ENCODE results near the gene DCDC2C.
"Not testable (repeated sequence)": the region's sequence is repeated elsewhere in the genome, so short reads cannot be mapped to it uniquely, and the experiment has no call there.

Gene DCDC2C, protein sequence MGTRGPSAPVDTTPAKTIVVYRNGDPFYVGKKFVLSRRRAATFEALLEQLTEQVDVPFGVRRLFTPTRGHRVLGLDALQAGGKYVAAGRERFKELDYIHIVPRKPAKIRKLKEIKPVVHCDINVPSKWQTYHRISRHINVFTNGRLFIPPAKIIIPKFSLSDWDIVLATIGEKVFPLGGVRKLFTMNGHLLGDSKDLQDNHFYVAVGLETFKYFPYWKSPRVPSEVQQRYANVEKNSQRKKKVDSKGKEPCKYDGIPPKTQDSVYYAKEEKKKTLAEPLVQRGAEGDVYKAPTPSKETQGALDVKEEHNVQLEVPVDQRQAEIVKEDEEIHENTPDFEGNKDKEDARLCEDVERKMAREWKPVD

DNA sequence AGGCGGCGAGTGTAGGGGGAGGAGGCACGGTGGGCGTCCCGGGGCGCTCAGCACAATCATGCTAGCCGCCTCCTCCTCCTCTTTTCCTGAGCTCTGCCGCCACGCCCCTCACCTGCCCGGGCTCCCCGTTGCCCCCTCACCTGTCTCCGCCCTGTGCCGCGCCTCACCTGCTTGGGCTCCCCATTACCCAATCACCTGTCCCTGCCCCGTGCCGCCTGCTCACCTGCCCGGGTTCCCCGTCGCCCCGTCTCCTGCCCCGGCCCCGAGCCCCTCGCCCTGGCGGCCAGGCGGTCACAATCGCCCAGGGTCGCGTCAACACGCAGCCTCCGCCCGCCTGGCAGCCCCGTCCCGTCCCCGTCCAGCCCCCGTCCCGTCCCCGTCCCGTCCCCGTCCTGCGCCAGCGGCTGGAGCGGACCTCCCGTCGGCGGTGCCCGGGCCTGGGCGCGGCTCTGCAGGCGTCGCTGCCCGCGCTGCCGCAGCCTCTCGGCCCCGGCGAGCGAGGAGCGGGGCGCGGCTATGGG, at the start of gene DCDC2C:
DCDC2C (plus strand) TSS at position 340 of the 521 bp plus-strand sequence; CDS start at position 517, 177 bp downstream.
- no peak for DNase-seq (ENCODE audit: low read depth in 2 of 2)

- no peak for DNase-seq (ENCODE audit: low read depth in 2 of 2)
Observed at GRCh38 chr2:3654011-3654410, 49.4 kb upstream of the DCDC2C start.

GRCh38 chr2:3654531-3655225, 48.7 kb upstream of the DCDC2C start:
- no peak for DNase-seq (ENCODE audit: low read depth in 2 of 2)

- DNase-seq (ENCODE audit: low read depth in 2 of 2), result no peak
Observed at GRCh38 chr2:3655871-3656761, 47.3 kb upstream of the DCDC2C start.

DNA sequence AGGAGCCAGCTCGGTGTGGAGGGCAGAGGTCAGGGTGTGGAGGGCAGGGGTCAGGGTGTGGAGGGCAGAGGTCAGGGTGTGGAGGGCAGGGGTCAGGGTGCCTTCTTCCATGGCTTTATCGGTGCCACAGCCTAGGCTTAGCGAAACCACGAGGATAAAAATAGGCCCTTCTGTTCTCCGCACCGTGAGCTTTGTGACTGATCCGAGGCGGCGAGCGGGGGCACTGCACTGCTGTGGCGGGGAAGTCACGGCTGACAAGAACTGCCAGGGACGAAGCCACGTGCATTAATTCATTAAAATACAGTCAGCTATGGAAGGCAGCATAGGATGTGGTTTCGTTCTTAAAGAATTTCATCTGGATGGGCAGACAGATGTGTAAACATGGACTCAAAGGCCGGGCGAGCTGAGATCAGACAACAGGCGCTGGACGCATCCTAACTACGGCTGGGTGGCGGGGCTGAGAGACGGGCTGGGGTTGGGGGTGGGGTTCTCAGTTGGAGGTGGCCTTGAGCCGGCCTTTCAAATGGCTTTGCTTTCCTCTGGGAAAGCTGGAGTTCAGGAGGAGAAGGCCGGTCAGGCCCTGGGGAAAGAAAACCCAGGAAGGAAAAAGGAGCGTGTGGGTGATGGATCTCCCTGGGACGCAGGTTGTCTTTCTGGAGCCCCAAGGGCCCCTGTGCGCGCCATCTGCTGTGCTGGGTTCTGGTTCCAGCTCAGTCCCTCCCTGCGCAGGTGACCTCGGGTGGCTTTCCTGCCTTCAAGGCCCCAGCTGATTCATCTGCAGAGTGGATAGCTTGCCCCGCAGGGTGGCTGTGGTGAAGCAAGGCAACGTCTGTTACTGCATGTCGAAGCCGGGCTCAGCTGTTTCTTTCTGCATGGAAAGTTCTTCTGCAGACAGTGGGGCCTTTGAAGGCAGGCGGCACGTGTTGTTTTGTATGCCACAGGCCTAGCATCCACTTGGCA, 46.3 kb upstream of the DCDC2C start:
- DNase-seq (ENCODE audit: low read depth in 2 of 2), result no peak

DNA sequence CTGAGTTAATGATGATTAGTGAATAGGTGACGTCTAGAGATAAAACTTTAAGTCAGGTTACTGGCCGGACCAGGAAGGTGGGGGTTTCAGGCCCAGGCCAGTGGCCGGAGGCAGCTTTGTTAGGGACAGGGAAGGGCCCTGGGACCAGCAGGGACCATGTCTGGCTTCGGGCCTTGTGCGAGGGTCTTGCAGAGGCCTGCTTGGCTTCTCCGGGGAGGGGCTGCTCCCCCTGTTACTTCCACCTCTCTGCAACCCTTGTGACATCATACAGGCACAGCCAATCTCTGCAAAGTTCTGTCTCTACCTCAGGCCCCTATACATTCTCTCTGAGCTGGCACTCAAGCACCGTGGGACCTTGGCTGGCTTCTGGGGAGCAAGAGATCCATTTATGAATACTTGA, 45.5 kb upstream of the DCDC2C start, which contains the start of gene ALLC:
ALLC (plus strand) TSS at position 320 of the 400 bp plus-strand sequence. CDS start 12,958 bp downstream, outside the sequence.
- no peak for DNase-seq (ENCODE audit: low read depth in 2 of 2)

GRCh38 chr2:3659447-3660432, 43.6 kb upstream of the DCDC2C start:
- DNase-seq (ENCODE audit: low read depth in 2 of 2), result no peak

DNA sequence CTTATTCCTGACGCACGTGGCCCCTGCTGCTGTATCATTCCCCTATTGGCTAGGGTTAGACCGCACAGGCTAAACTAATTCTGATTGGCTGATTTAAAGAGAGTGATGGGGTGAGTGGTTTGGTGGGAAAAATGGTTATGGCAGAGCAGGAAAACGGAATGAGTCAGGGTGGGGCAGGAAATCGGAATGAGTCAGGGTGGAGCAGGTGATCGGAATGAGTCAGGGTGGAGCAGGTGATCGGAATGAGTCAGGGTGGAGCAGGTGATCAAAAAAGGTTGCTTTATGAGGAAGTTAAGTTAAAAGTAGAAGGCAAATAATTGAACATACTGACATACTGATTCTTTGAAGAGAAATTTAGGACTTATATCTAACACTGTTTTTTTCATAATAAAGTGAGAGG, 42.7 kb upstream of the DCDC2C start:
- not testable (repeated sequence) for DNase-seq (ENCODE audit: low read depth in 2 of 2)

GRCh38 chr2:3661149-3661660, 42.2 kb upstream of the DCDC2C start:
- no peak for DNase-seq (ENCODE audit: low read depth in 2 of 2)

DNA sequence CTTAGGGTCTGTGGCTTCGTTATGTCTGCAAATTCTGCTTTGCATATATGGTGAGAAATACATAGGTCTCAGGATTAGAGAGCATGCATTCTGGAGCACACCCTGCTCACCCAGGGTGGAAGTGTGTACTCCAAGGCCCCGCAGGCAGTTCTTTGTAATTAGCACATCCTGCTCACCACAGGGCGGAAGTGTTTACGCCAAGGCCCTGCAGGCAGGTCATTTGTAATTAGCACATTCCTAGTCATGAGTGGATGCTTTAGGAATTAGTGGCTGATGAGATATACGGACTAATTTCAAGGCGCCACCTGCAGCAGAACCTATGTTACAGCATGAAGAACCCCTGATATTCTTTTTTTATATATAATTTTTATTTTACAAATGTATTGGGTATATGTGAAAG, 41.1 kb upstream of the DCDC2C start:
- no peak for DNase-seq (ENCODE audit: low read depth in 2 of 2)

GRCh38 chr2:3664118-3664517, 39.3 kb upstream of the DCDC2C start:
- DNase-seq (ENCODE audit: low read depth in 2 of 2), result no peak

- no peak for DNase-seq (ENCODE audit: low read depth in 2 of 2)
Observed at GRCh38 chr2:3664925-3665324, 38.5 kb upstream of the DCDC2C start.

DNA sequence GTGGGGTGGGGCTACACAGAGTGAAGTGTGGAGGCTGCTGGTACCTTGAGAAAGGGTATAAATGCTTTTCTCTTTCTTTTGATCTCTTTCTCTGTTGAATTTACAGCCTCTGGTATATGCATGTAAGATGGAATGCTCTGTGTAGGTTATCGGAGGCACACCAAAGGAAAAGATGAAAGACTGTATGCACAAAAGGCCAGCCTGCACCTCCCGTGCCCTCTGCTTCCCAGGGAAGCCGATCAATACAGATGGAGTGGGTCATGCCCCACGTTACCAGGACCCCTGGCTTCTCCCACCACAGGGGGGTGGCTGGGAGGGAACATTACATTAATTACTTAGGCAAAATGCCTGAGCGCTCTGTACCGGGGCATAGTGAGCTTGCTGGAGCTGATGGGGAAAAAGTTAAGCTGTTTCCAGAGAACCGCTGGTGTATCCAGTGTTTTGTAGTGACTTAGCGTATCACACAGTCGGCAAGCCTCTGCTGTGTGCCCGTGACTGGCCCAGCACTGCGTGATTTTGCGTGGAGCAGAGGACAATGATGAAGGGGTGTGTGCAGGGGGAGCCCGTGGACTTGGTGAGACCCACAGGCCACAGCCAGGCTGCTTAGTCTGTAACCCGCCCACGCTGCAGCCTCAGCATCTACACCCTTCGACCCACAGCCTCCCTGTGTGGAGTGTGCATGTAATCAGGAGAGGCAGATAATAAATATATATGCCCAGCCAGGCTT, 37.3 kb upstream of the DCDC2C start:
- DNase-seq (ENCODE audit: low read depth in 2 of 2), result no peak

- DNase-seq (ENCODE audit: low read depth in 2 of 2), result no peak
Observed at GRCh38 chr2:3666613-3666975, 36.8 kb upstream of the DCDC2C start.

DNA sequence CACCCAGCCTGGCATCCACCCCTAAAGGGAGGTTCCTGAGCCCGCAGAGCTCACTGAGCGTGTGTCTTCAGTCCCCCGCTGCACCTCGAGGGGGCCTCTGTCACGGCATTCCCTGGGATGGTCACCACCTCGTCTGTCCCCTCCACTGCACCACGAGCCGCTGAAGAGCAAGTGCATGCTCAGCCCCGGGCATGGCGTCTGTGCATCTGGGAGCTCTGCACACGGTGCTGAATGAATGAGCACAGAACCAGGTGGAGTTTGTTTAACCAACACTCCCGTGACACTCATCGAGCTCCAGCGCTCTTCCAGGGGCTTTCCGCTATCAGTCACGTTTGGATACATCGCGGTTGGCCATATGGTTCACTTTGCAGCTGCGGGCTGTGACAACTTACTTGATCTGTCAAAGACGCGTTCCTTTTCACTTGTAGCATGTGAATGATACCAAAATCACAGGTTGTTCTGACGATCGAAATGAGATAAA, 36.2 kb upstream of the DCDC2C start:
- no peak for DNase-seq (ENCODE audit: low read depth in 2 of 2)

DNA sequence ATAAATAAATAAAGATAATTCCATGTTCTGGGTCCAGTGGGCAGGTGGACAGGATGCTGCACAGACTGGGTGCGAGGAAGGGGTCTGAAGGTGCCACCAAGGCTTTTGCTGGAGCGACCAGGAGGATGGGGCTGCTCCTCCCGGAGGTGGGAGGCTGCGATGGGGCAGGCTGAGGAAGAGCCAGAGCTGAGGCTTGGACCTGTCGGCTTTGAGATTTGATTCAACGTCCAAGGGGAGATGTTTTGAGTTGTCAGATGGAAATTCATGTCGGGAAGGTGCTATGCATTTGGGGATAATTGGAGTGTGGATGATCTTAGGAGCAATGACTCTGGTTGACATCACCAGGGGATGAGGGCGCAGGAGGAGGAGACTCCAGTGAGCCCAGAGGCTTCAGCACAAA, 33.7 kb upstream of the DCDC2C start:
- no peak for DNase-seq (ENCODE audit: low read depth in 2 of 2)

DNA sequence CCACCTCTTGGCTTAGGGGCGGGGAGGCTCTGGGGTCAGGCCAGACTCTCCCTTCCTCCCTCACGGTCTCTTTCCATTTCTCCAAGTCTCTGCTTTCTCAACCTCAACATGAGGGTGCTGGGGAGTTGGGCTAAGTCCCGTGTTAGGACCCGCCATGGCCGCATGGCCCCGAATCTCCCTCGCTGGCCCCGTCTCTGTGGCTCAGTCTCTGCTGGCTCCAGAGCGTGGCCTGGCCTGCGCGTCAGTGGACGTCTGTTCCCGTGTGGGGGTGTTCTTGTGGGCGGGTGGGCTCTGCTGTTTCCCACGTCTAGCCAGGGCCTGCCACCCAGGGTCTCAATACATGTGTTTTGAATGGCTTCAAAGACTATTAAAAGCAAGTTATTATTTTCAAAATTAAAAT, 33.0 kb upstream of the DCDC2C start:
- no peak for DNase-seq (ENCODE audit: low read depth in 2 of 2)

DNA sequence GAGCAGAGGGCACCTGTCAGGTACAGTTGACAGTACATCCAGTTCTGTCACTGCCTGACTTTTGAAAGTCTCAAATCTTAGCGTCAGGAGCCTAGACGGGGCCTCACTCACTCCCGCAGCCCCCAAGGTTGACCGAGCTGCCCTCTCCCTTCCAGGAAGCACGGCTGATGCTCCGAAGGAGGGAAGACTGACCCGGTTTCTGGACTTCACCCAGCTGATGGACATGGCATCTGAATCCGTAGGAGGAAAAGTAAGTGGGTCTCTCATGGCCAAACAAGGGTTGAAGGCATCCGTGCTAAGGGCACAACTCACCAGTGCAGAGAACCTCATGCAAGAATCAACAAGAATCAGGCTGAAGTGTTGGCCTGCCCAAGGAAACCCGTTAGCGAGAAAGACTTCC, 32.4 kb upstream of the DCDC2C start:
- no peak for DNase-seq (ENCODE audit: low read depth in 2 of 2)
